H1 (cell line): Measurements from ENCODE around the gene SIGLEC6.

ENCODE experiments used
- ASH2L ChIP-seq: fragments of 200-600, 300-600 bp; sonication (generic); IDR thresholded peaks from one replicate; pipeline ENCODE4 v1.7.1; 2017; ENCODE audit warnings: low read length
- BRCA1 ChIP-seq: IDR thresholded peaks from 2 replicates; pipeline ENCODE4 v1.6.1; 2012; ENCODE audit warnings: low read depth, low read length, improper control_type of control experiment
- CHD1 ChIP-seq: IDR thresholded peaks from 2 replicates; pipeline ENCODE4 v1.6.1; 2012; ENCODE audit warnings: low read depth, low read length, improper control_type of control experiment
- CTCF ChIP-seq, 3 experiments: IDR thresholded peaks; 1 replicate in 2 of 3; 2 replicates in 1 of 3; pipeline versions ENCODE4 v1.5.1 to v1.6.1; 2011; ENCODE audit warnings: low read length in 3 of 3, mild to moderate bottlenecking in 3 of 3, inconsistent platforms in 2 of 3, low read depth in 1 of 3, moderate library complexity in 1 of 3; ENCODE audit not compliant: insufficient read depth in 1 of 3; ENCODE audit errors: control extremely low read depth in 1 of 3
- EZH2 ChIP-seq: fragments of 200-600 bp; sonication (generic); IDR thresholded peaks from 2 replicates; pipeline ENCODE4 v1.7.1; 2012; ENCODE audit warnings: low read depth, mild to moderate bottlenecking, moderate library complexity, low read length, inconsistent platforms; ENCODE audit not compliant: severe bottlenecking
- GTF2F1 ChIP-seq: IDR thresholded peaks from 2 replicates; pipeline ENCODE4 v1.6.1; 2012; ENCODE audit warnings: low read depth, low read length, improper control_type of control experiment, borderline replicate concordance
- JUN ChIP-seq: IDR thresholded peaks from 2 replicates; pipeline ENCODE4 v1.6.1; 2011; ENCODE audit warnings: low read depth, mild to moderate bottlenecking, improper control_type of control experiment, low read length
- NRF1 ChIP-seq: IDR thresholded peaks from 2 replicates; pipeline ENCODE4 v1.6.1; 2011; ENCODE audit warnings: mild to moderate bottlenecking, low read depth, low read length, improper control_type of control experiment
- POLR2A ChIP-seq, 2 experiments: IDR thresholded peaks; 1 replicate in 1 of 2; 2 replicates in 1 of 2; pipeline ENCODE4 v1.6.1; 2011; ENCODE audit warnings: low read depth in 2 of 2, low read length in 2 of 2, mild to moderate bottlenecking in 2 of 2; ENCODE audit errors: control extremely low read depth in 1 of 2
- RBBP5 ChIP-seq: IDR thresholded peaks from 2 replicates; pipeline ENCODE4 v1.7.1; 2012; ENCODE audit warnings: low read depth, mild to moderate bottlenecking, inconsistent platforms, low read length, moderate library complexity, borderline replicate concordance
- RNF2 ChIP-seq: fragments of 200-900, 300-1000 bp; sonication (generic); IDR thresholded peaks from 2 replicates; pipeline ENCODE4 v1.7.1; 2016; ENCODE audit warnings: borderline replicate concordance, low read depth, mild to moderate bottlenecking, antibody characterized with exemption, low read length; ENCODE audit not compliant: poor library complexity, severe bottlenecking; ENCODE audit errors: missing control alignments
- SP1 ChIP-seq: IDR thresholded peaks from 2 replicates; pipeline ENCODE4 v1.6.1; 2011; ENCODE audit warnings: low read depth, low read length

GRCh38 chr19:51507640-51508058 is 23.8 kb downstream of the SIGLEC6 start:
- TF ChIP-seq CTCF (IDR thresholded peaks at IDR 0.05; ENCODE audit: control extremely low read depth in 1 of 3, insufficient read depth in 1 of 3, low read depth in 1 of 3, low read length in 3 of 3) (no peak), JUN (no peak), POLR2A (IDR thresholded peaks at IDR 0.05; ENCODE audit: control extremely low read depth in 1 of 2, low read depth in 2 of 2, low read length in 2 of 2) (no peak), RNF2 (no peak), GTF2F1 (no peak), CHD1 (no peak), NRF1 (no peak), ASH2L (no peak), SP1 (no peak), BRCA1 (no peak), EZH2 (no peak), RBBP5 (no peak)
